H1 (cell line): ENCODE data around the gene OSGEP. TPM values are rescaled to one million over a fixed set of nuclear protein-coding genes. Genes with fewer than 3 reads are reported as not detected.

Experiments
- CTCF ChIA-PET: fragments of 300-600 bp; sonication (Branson Sonifier 250); formaldehyde crosslinking; loops from one replicate; lab custom pipeline; 2021; ENCODE audit not compliant: partially characterized antibody; lab: Charles Lee
- POLR2A ChIA-PET: fragments of 300-600 bp; sonication (Branson Sonifier 250); formaldehyde crosslinking; loops from one replicate; lab custom pipeline; 2021; ENCODE audit warnings: inconsistent platforms; ENCODE audit not compliant: partially characterized antibody; lab: Charles Lee
- DNase-seq, 2 experiments: peaks; one replicate each; pipeline versions ENCODE4 v3.0.0 to v3.0.0-alpha.2; 2010 to 2022; ENCODE audit warnings: low spot score in 2 of 2, low read depth in 1 of 2, mixed read lengths in 1 of 2
- FAIRE-seq: peaks from 2 replicates; lab custom pipeline; 2011; peaks lifted over from hg19 to GRCh38; lab: Jason Lieb, UNC
- H2AFZ ChIP-seq: 2 replicates; pipeline ENCODE4 v1.8.1; 2012; ENCODE audit warnings: low read length, inconsistent platforms
- H2AK5ac ChIP-seq: 2 replicates; pipeline ENCODE4 v1.6.1; 2013; ENCODE audit warnings: low read depth, low read length
- H2BK120ac ChIP-seq: replicated peaks from 2 replicates; pipeline ENCODE3; 2013; ENCODE audit warnings: low read depth, low read length, inconsistent platforms
- H2BK12ac ChIP-seq: 2 replicates; pipeline ENCODE4 v1.6.1; 2013; ENCODE audit warnings: low read depth, low read length
- H2BK15ac ChIP-seq: 2 replicates; pipeline ENCODE4 v1.6.1; 2013; ENCODE audit warnings: low read length
- H2BK20ac ChIP-seq: 2 replicates; pipeline ENCODE4 v1.6.1; 2013; ENCODE audit warnings: low read length
- H2BK5ac ChIP-seq: 2 replicates; pipeline ENCODE4 v1.6.1; 2013; ENCODE audit warnings: low read depth, low read length
- H3K14ac ChIP-seq: 2 replicates; pipeline ENCODE4 v1.6.1; 2013; ENCODE audit warnings: inconsistent platforms; ENCODE audit not compliant: insufficient read length
- H3K18ac ChIP-seq: 2 replicates; pipeline ENCODE4 v1.6.1; 2013; ENCODE audit warnings: low read length; ENCODE audit errors: extremely low read depth
- H3K23ac ChIP-seq: 2 replicates; pipeline ENCODE4 v1.6.1; 2013; ENCODE audit warnings: inconsistent platforms; ENCODE audit not compliant: insufficient read length
- H3K23me2 ChIP-seq: 2 replicates; pipeline ENCODE4 v1.6.1; 2013; ENCODE audit warnings: low read depth, low read length
- H3K27ac ChIP-seq: 2 replicates; pipeline ENCODE4 v1.6.1; 2011; ENCODE audit warnings: low read depth, low read length, inconsistent platforms
- H3K27me3 ChIP-seq, 4 experiments: replicated peaks in 1 of 4; 1 replicate in 1 of 4; 2 replicates in 3 of 4; pipeline versions ENCODE4 v1.6.1 to v1.8.1; 2011 to 2013; ENCODE audit warnings: low read length in 3 of 4, mild to moderate bottlenecking in 3 of 4, inconsistent platforms in 2 of 4, mixed read lengths in 2 of 4, moderate library complexity in 1 of 4; ENCODE audit not compliant: control insufficient read depth in 3 of 4, insufficient read depth in 3 of 4; ENCODE audit errors: extremely low read depth in 1 of 4
- H3K36me3 ChIP-seq, 4 experiments: 2 replicates each; pipeline versions ENCODE4 v1.6.1 to v1.8.1; 2011 to 2013; ENCODE audit warnings: mild to moderate bottlenecking in 4 of 4, low read length in 3 of 4, moderate library complexity in 2 of 4, control low read depth in 1 of 4, inconsistent platforms in 1 of 4; ENCODE audit not compliant: insufficient read depth in 4 of 4, control insufficient read depth in 2 of 4
- H3K4ac ChIP-seq: replicated peaks from 2 replicates; pipeline ENCODE3; 2013; ENCODE audit warnings: low read length, low read depth, mixed read lengths, inconsistent platforms; ENCODE audit not compliant: insufficient read length
- H3K4me1 ChIP-seq, 4 experiments: replicated peaks in 1 of 4; 1 replicate in 1 of 4; 2 replicates in 3 of 4; pipeline versions ENCODE4 v1.6.1 to v1.8.1; 2011 to 2013; ENCODE audit warnings: low read length in 3 of 4, inconsistent platforms in 2 of 4, mixed read lengths in 1 of 4; ENCODE audit not compliant: insufficient read depth in 4 of 4, control insufficient read depth in 3 of 4
- H3K4me2 ChIP-seq, 2 experiments: 2 replicates each; pipeline versions ENCODE4 v1.6.1 to v1.8.1; 2011 to 2013; ENCODE audit warnings: low read depth in 2 of 2, low read length in 2 of 2, control low read depth in 1 of 2, inconsistent platforms in 1 of 2, mild to moderate bottlenecking in 1 of 2; ENCODE audit not compliant: insufficient read depth in 1 of 2
- H3K4me3 ChIP-seq, 4 experiments: fragments of 200-600, 300-600 bp in 1 of 4; sonication (generic), shearing (Covaris generic), sonication (Bioruptor Twin) in 1 of 4; 2 replicates each; pipeline versions ENCODE4 v1.5.1 to v1.8.1; 2011 to 2016; ENCODE audit warnings: low read length in 4 of 4, low read depth in 3 of 4, control low read depth in 2 of 4, inconsistent platforms in 2 of 4, mild to moderate bottlenecking in 2 of 4, mixed read lengths in 1 of 4, moderate library complexity in 1 of 4; ENCODE audit not compliant: insufficient read depth in 2 of 4; ENCODE audit errors: extremely low read depth in 1 of 4
- H3K56ac ChIP-seq: replicated peaks from 2 replicates; pipeline ENCODE3; 2013; ENCODE audit warnings: low read depth, mild to moderate bottlenecking, mixed read lengths, low read length, inconsistent platforms; ENCODE audit not compliant: insufficient read length
- H3K79me1 ChIP-seq: 2 replicates; pipeline ENCODE4 v1.6.1; 2013; ENCODE audit warnings: low read depth, low read length, control low read depth
- H3K79me2 ChIP-seq, 2 experiments: 2 replicates each; pipeline versions ENCODE4 v1.6.1 to v1.8.1; 2012 to 2013; ENCODE audit warnings: low read length in 2 of 2, mild to moderate bottlenecking in 2 of 2, inconsistent platforms in 1 of 2; ENCODE audit not compliant: insufficient read depth in 2 of 2, control insufficient read depth in 1 of 2
- H3K9ac ChIP-seq, 4 experiments: replicated peaks in 1 of 4; 1 replicate in 1 of 4; 2 replicates in 3 of 4; pipeline versions ENCODE4 v1.6.1 to v1.8.1; 2011 to 2013; ENCODE audit warnings: low read depth in 3 of 4, low read length in 3 of 4, control low read depth in 2 of 4, mild to moderate bottlenecking in 2 of 4, moderate library complexity in 2 of 4, inconsistent platforms in 1 of 4; ENCODE audit errors: extremely low read depth in 1 of 4
- H3K9me3 ChIP-seq, 2 experiments: 2 replicates each; pipeline versions ENCODE4 v1.6.1 to v1.8.1; 2012 to 2013; ENCODE audit warnings: mild to moderate bottlenecking in 2 of 2, moderate library complexity in 2 of 2, control low read depth in 1 of 2, inconsistent platforms in 1 of 2, low read depth in 1 of 2, low read length in 1 of 2, mixed read lengths in 1 of 2; ENCODE audit not compliant: insufficient read depth in 2 of 2
- H4K20me1 ChIP-seq, 2 experiments: replicated peaks in 1 of 2; 2 replicates each; pipeline versions ENCODE3 to v1.8.1; 2011 to 2013; ENCODE audit warnings: inconsistent platforms in 2 of 2, low read length in 2 of 2, mild to moderate bottlenecking in 1 of 2; ENCODE audit not compliant: insufficient read depth in 2 of 2, control insufficient read depth in 1 of 2
- H4K5ac ChIP-seq: 2 replicates; pipeline ENCODE4 v1.6.1; 2013; ENCODE audit warnings: low read length, low read depth, mixed read lengths, inconsistent platforms; ENCODE audit not compliant: insufficient read length
- H4K8ac ChIP-seq: 2 replicates; pipeline ENCODE4 v1.8.0; 2013; ENCODE audit warnings: mild to moderate bottlenecking, moderate library complexity, low read length, inconsistent platforms; ENCODE audit not compliant: insufficient read depth; ENCODE audit errors: extremely low read depth
- H4K91ac ChIP-seq: replicated peaks from 2 replicates; pipeline ENCODE3; 2013; ENCODE audit warnings: low read length, mixed read lengths, inconsistent platforms; ENCODE audit not compliant: insufficient read length
- HDAC6 ChIP-seq: IDR thresholded peaks from one replicate; pipeline ENCODE4 v1.7.1; 2012; ENCODE audit warnings: low read depth, mild to moderate bottlenecking, inconsistent platforms, low read length, moderate library complexity
- RAD21 ChIP-seq, 2 experiments: IDR thresholded peaks in 1 of 2; conservative IDR thresholded peaks in 1 of 2; 2 replicates each; pipeline ENCODE4 v1.6.1; 2011; ENCODE audit warnings: low read depth in 2 of 2, low read length in 2 of 2, improper control_type of control experiment in 1 of 2, inconsistent platforms in 1 of 2, mild to moderate bottlenecking in 1 of 2, moderate library complexity in 1 of 2
- RFX5 ChIP-seq: IDR thresholded peaks from 2 replicates; pipeline ENCODE4 v1.6.1; 2011; ENCODE audit warnings: low read depth, low read length, improper control_type of control experiment, borderline replicate concordance
- YY1 ChIP-seq: IDR thresholded peaks from 2 replicates; pipeline ENCODE4 v1.6.1; 2011; ENCODE audit warnings: low read depth, mild to moderate bottlenecking, low read length
- WGBS, 2 experiments: shearing (Covaris generic) in 1 of 2; methylation state at CpG; one replicate each; pipeline versions ENCODE4 v1.1.6 to v1.1.7; 2013 to 2015; ENCODE audit warnings: low lambda C conversion rate in 2 of 2, mixed read lengths in 2 of 2, inconsistent platforms in 1 of 2, low coverage in 1 of 2, missing lambda C conversion rate in 1 of 2; ENCODE audit not compliant: insufficient replicate concordance in 2 of 2, insufficient coverage in 1 of 2, insufficient read length in 1 of 2; ENCODE audit errors: extremely low coverage in 1 of 2, missing lambda C conversion rate in 1 of 2; 5-methylcytosine and 5-hydroxymethylcytosine counted together
- polyA plus RNA-seq, 7 experiments: library from polyadenylated mRNA; depleted of rRNA in 3 of 7; stranded (reverse) in 5 of 7; unstranded in 2 of 7; fragments of >200 nt in 5 of 7; fragments of 200-250 nt in 2 of 7; gene quantifications; 1 replicate in 5 of 7; 2 replicates in 1 of 7; 4 replicates in 1 of 7; pipeline versions ENCODE4 v1.2.1 to v1.2.3, GENCODE V29; 2011 to 2013; ENCODE audit warnings: missing spikeins in 2 of 7, mixed read lengths in 2 of 7
- total RNA-seq: library from RNA; stranded (reverse); fragmentation: NEBNext Ultra II Directional; extraction: Animal tissue kit (Norgen Biotek cat#: 25700); gene quantifications from 2 replicates; pipeline ENCODE4 v1.2.1, GENCODE V29; 2021

Gene OSGEP
- total and polyA plus RNA-seq, 2 of the 8 experiments (the other 6 are each of a cell fraction or from before 2014, with no cell fraction given), result 34.4 to 78.6 TPM

GRCh38 chr14:20424851-20425250 lies 29.8 kb downstream of the OSGEP start:
- Histone ChIP-seq H3K79me1 (no peaks in the 10 kb centered on the region), H3K18ac (no peak overlapping the region), H4K91ac (no peak overlapping the region), H3K9me3 (no peaks in the 10 kb centered on the region), H3K23me2 (peaks cover 2% of the 10 kb centered on the region; the same call in 1 of the 2 replicates), H3K79me2 (no peaks in the 10 kb centered on the region), H2AFZ (no peak overlapping the region), H3K4me2 (no peak overlapping the region), H3K36me3 (no peaks in the 10 kb centered on the region), H3K27ac (no peak overlapping the region), H3K9ac (no peak overlapping the region), H3K14ac (no peak overlapping the region), H3K4me1 (peaks cover 0 to 5% (median 2%) of the 10 kb centered on the region in 4 experiments; a peak in 3 of 7 replicates), H2AK5ac (no peak overlapping the region)
- no peak for DNase-seq
- ChIA-PET POLR2A (interaction anchor here (0.7 to 1.5 kb wide), 3 partner anchors 9 to 31 kb away, joined by 3 read pairs; partner anchors contain the start of genes APEX1 and OSGEP), CTCF (interaction anchor here (0.8 to 2.5 kb wide), 2 partner anchors 10 to 175 kb away, joined by 3 to 19 read pairs; no protein-coding TSS in a partner anchor)
- TF ChIP-seq RAD21 (IDR thresholded peaks at IDR 0.05 in 1 of 2, conservative IDR thresholded peaks at IDR 0.05 in 1 of 2; ENCODE audit: low read depth in 2 of 2, low read length in 2 of 2), result no peak
- no peak for TF ChIP-seq HDAC6
- no peak for TF ChIP-seq RFX5
- TF ChIP-seq YY1, result no peak
- TF ChIP-seq, all 59 proteins: peak for 0
- Histone ChIP-seq H2BK12ac (no peak overlapping the region), H4K5ac (no peak overlapping the region), H3K4ac (no peak overlapping the region), H4K8ac (no peak overlapping the region), H3K27me3 (no peaks in the 10 kb centered on the region), H3K23ac (no peak overlapping the region), H2BK15ac (no peak overlapping the region), H2BK20ac (no peak overlapping the region; the same call in 1 of the 2 replicates), H4K20me1 (no peaks in the 10 kb centered on the region), H2BK5ac (no peak overlapping the region), H3K4me3 (no peak overlapping the region), H2BK120ac (no peak overlapping the region), H3K56ac (no peak overlapping the region)
- FAIRE-seq, result no peak
- WGBS, 2 experiments, result 45% methylated on average over 2 of the region's 2 CpGs; no CpG with 5 or more reads in 1 of the 2 experiments
